GM12874 (cell line): ENCODE results near the gene AIG1.

Experiments
- TF ChIP-seq, protein P1 (sequence below): IDR thresholded peaks from 2 replicates; pipeline ENCODE4 v1.5.1; 2011; ENCODE audit warnings: low read depth, mild to moderate bottlenecking, control low read depth, low read length, moderate library complexity; ENCODE audit not compliant: insufficient read depth

AIG1 gene

GRCh38 chr6:143092768-143093167, 32.1 kb downstream of the AIG1 start:
- TF ChIP-seq, protein P1, sequence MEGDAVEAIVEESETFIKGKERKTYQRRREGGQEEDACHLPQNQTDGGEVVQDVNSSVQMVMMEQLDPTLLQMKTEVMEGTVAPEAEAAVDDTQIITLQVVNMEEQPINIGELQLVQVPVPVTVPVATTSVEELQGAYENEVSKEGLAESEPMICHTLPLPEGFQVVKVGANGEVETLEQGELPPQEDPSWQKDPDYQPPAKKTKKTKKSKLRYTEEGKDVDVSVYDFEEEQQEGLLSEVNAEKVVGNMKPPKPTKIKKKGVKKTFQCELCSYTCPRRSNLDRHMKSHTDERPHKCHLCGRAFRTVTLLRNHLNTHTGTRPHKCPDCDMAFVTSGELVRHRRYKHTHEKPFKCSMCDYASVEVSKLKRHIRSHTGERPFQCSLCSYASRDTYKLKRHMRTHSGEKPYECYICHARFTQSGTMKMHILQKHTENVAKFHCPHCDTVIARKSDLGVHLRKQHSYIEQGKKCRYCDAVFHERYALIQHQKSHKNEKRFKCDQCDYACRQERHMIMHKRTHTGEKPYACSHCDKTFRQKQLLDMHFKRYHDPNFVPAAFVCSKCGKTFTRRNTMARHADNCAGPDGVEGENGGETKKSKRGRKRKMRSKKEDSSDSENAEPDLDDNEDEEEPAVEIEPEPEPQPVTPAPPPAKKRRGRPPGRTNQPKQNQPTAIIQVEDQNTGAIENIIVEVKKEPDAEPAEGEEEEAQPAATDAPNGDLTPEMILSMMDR, result no peak

DNA sequence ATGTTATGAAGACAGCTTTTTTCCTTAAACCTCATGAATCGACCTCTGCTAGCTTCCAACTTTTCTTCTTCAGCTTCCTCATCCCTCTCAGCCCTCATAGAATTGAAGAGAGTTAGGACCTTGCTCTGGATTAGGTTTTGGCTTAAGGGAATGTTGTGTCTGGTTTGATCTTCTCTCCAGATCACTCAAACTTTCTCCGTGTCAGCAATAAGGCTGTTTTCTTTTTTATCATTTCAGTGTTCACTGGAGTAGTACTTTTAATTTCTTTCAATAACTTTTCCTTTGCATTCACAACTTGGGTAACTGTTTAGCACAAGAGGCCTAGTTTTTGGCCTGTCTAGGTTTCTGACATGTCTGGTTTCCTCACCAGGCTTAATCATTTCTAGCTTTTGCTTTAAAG, 32.6 kb downstream of the AIG1 start:
- TF ChIP-seq, protein P1, result no peak

DNA sequence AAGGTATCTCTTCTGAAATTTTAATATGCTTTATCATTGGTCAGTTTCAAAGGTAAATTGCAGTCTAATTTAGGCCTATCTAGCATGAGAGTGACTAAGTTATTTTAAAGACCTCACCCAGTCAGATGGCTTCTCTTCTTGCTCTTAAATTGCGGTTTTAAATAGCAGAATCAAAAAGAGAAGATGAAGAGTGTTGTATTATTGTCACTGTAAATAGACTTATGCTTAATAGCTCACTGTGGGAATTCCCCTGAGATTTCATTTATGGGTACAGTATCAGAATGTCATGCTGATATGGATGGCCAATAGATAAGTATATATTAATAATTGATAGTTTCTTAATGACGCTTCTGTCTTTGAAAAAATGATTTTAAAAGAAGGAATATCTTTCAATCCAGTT, 35.7 kb downstream of the AIG1 start:
- TF ChIP-seq, protein P1, result no peak

DNA sequence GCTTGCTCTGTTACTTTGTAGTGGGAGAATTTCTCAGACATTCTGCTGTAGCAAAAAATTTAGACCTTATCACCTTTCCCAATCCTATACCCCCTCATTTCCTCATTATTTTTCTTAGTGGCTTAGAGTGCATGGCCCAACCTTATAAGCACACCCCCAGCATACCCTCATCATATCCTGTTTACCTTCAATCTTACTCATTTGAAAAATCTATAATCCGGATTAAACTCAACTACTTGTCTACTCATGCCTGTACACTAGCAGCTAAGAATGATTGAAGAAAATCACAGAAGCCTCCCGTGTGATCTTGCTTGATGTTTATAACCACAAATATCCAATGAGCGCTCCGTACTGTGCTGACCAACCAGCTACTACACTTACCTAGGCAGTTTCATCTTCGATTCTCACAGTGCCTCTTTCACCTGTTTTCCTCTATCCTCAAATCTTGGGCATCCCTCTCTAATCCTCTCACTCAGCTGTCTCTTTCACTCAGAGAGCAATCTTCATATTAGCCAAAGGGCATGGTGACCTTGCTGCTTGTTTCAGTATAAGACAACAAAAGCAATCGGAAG, 36.6 kb downstream of the AIG1 start:
- TF ChIP-seq, protein P1, result no peak

DNA sequence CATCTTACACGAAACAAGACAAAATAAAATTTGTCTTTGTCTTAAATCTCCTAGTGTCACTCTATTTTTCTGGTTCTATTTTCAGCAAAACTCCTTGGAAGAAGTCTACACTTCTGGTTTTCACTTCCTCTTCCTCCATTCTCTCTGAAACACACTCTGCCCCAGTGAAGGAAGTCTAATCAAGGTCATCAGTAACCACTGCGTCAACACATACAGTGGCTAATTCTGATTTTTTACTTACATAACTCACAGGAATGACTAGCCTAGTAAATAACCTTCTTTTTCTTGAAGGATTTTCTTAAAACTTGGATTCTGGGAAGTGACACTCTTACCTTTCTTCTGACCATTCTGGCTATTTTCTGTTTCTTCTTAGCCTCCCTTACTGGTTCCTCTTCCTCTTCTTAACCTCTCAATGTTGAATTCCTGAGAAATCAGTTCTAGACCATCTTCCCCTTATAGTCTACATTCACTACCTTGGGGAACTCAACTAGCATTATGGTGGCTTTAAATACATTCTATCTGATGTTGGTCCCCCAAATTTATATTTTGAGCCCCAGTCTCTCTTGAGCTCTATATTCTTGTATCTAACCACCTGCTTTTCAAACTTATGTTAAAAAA, 37.5 kb downstream of the AIG1 start:
- TF ChIP-seq, protein P1, result no peak

- TF ChIP-seq, protein P1, result no peak
Measured at GRCh38 chr6:143099647-143100046, 39.0 kb downstream of the AIG1 start.

DNA sequence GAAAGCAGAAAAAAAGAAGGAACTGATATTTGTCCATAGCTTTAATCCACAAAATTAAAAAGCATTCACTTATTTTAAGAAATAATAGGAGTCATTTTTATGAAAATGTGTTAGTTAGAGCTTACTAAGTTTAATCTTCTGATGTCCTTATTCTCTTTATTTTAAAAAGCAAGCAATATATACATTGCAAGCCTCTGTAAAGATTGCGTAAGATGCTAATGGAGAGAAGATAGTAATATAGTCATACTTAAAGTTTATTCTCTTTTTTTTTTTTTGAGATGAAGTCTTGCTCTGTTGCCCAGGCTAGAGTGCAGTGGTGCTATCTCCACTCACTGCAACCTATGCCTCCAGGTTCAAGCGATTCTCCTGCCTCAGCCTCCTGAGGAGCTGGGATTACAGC, 39.7 kb downstream of the AIG1 start:
- TF ChIP-seq, protein P1, result no peak
